NCI-H2171 (cell line): ENCODE results near the gene SRSF1.
A peak's percentile ranks its signal among the peaks of the same experiment; 100 is the strongest.

ENCODE experiments used
- DNase-seq: peaks from one replicate; lab custom pipeline; 2025; lab: John Stamatoyannopoulos, UW

Gene SRSF1

GRCh38 chr17:58019039-58019438 is 12.0 kb upstream of the SRSF1 start:
- DNase-seq, result no peak

- no peak for DNase-seq
Observed at GRCh38 chr17:58010067-58010799, 3.2 kb upstream of the SRSF1 start.

- DNase-seq, result no peak
Observed at GRCh38 chr17:58007781-58008706, 998 bp upstream of the SRSF1 start.

GRCh38 chr17:58006560-58006923 is 504 bp downstream of the SRSF1 start:
- DNase-seq, result peak; percentile 93

- DNase-seq, result no peak
Observed at GRCh38 chr17:58005728-58006559, 1.1 kb downstream of the SRSF1 start.

- no peak for DNase-seq
Observed at GRCh38 chr17:58005031-58005727, 1.9 kb downstream of the SRSF1 start.

GRCh38 chr17:58004060-58004459 is 3.0 kb downstream of the SRSF1 start:
- no peak for DNase-seq

GRCh38 chr17:58002973-58003372 is 4.1 kb downstream of the SRSF1 start:
- DNase-seq, result no peak

- DNase-seq, result no peak
Observed at GRCh38 chr17:58002154-58002948, 4.7 kb downstream of the SRSF1 start.

GRCh38 chr17:58001461-58002124 is 5.5 kb downstream of the SRSF1 start:
- DNase-seq, result no peak

- DNase-seq, result peak; percentile 60
Observed at GRCh38 chr17:57999496-58000017, 7.5 kb downstream of the SRSF1 start.

- DNase-seq, result no peak
Observed at GRCh38 chr17:57999010-57999495, 8.0 kb downstream of the SRSF1 start.

GRCh38 chr17:57997085-57997809 is 9.8 kb downstream of the SRSF1 start:
- no peak for DNase-seq

- DNase-seq, result peak; percentile 88
Observed at GRCh38 chr17:57995076-57995956, 11.7 kb downstream of the SRSF1 start.

- DNase-seq, result no peak
Observed at GRCh38 chr17:57994436-57994835, 12.6 kb downstream of the SRSF1 start.

GRCh38 chr17:57993471-57994365 is 13.3 kb downstream of the SRSF1 start:
- peak; percentile 62 for DNase-seq

- DNase-seq, result no peak
Observed at GRCh38 chr17:57991537-57991936, 15.5 kb downstream of the SRSF1 start.
